Keratinocyte (primary cell): ENCODE results near the gene PRKAG1.

Source experiments
- CTCF ChIP-seq, 3 experiments: IDR thresholded peaks in 1 of 3; conservative IDR thresholded peaks in 1 of 3; optimal IDR thresholded peaks in 1 of 3; 2 replicates in 2 of 3; 3 replicates in 1 of 3; pipeline versions ENCODE3 to v1.5.1; 2011; ENCODE audit warnings: low read length in 3 of 3, mild to moderate bottlenecking in 3 of 3, moderate library complexity in 2 of 3, control low read depth in 1 of 3, inconsistent platforms in 1 of 3; ENCODE audit not compliant: insufficient read depth in 2 of 3; ENCODE audit errors: extremely low read depth in 1 of 3
- EZH2 ChIP-seq: IDR thresholded peaks from one replicate; pipeline ENCODE4 v1.6.1; 2012; ENCODE audit warnings: inconsistent platforms, mild to moderate bottlenecking, low read length, moderate library complexity

GRCh38 chr12:49059045-49059298 is 40.4 kb upstream of the PRKAG1 start:
- no peak for TF ChIP-seq CTCF (optimal IDR thresholded peaks at IDR 0.05 in 1 of 3, IDR thresholded peaks at IDR 0.05 in 1 of 3, conservative IDR thresholded peaks at IDR 0.05 in 1 of 3; ENCODE audit: extremely low read depth in 1 of 3, insufficient read depth in 2 of 3, low read length in 3 of 3)
- no peak for TF ChIP-seq EZH2
